ENCODE data around the gene EIF4B.

- TF ChIP-seq CTCF (IDR thresholded peaks at IDR 0.05; ENCODE audit: low read length) (no peak), EZH2 (IDR thresholded peaks at IDR 0.05; ENCODE audit: borderline replicate concordance, low read length) (no peak)
Observed at GRCh38 chr12:53051058-53051880, 45.0 kb downstream of the EIF4B start.
